MCF 10A (cell line): ENCODE data around the gene HSPBP1. TPM values are rescaled to one million over a fixed set of nuclear protein-coding genes. Genes with fewer than 3 reads are reported as not detected.

Experiments used
- BruUV-seq: library from RNA; stranded (reverse); fragments of 400-500 nt; replicated peaks from 2 replicates; lab custom pipeline; 2021; lab: Mats Ljungman, UMichigan
- CTCF ChIA-PET: fragments of 300-600 bp; sonication (Branson Sonifier 250); formaldehyde crosslinking; extraction: SDS; loops from one replicate; lab custom pipeline; 2021; ENCODE audit warnings: antibody characterized with exemption, inconsistent platforms; lab: Yijun Ruan, JAX
- POLR2A ChIA-PET: fragments of 300-600, 350-650 bp; sonication (Branson Sonifier 250); formaldehyde crosslinking; extraction: SDS; loops from one replicate; lab custom pipeline; 2020; ENCODE audit warnings: antibody characterized with exemption, inconsistent platforms; lab: Yijun Ruan, JAX
- DNase-seq: peaks from one replicate; pipeline ENCODE4 v3.0.0-alpha.2; 2018; ENCODE audit not compliant: unreplicated experiment
- H3K27ac Mint-ChIP-seq: one replicate; pipeline ENCODE4 v1.8.0; 2022; ENCODE audit warnings: mild to moderate bottlenecking, low read depth, mixed read lengths; ENCODE audit not compliant: unreplicated experiment
- H3K27me3 Mint-ChIP-seq: one replicate; pipeline ENCODE4 v1.8.0; 2022; ENCODE audit warnings: mixed read lengths; ENCODE audit not compliant: insufficient read depth, unreplicated experiment
- H3K36me3 Mint-ChIP-seq: one replicate; pipeline ENCODE4 v1.8.0; 2022; ENCODE audit warnings: mild to moderate bottlenecking, moderate library complexity, mixed read lengths; ENCODE audit not compliant: insufficient read depth, unreplicated experiment
- H3K4me1 Mint-ChIP-seq: one replicate; pipeline ENCODE4 v1.8.0; 2022; ENCODE audit warnings: mixed read lengths; ENCODE audit not compliant: insufficient read depth, unreplicated experiment
- H3K4me3 Mint-ChIP-seq: one replicate; pipeline ENCODE4 v1.8.0; 2022; ENCODE audit warnings: mild to moderate bottlenecking, moderate library complexity, mixed read lengths; ENCODE audit not compliant: unreplicated experiment
- H3K9me3 Mint-ChIP-seq: one replicate; pipeline ENCODE4 v1.8.0; 2022; ENCODE audit warnings: mixed read lengths; ENCODE audit not compliant: unreplicated experiment
- CTCF ChIP-seq: fragments of 200-600 bp; IDR thresholded peaks from one replicate; pipeline ENCODE4 v1.8.0; 2022; ENCODE audit warnings: antibody characterized with exemption, mild to moderate bottlenecking; ENCODE audit not compliant: unreplicated experiment
- intact Hi-C: fragments of 100-400 bp; cut with micrococcal nuclease; formaldehyde crosslinking; loops from 2 replicates; pipeline ENCODE4 v1.14.1; 2022
- total RNA-seq: library from RNA; stranded (reverse); gene quantifications from 2 replicates; pipeline ENCODE4 v1.2.3, GENCODE V29; 2022

HSPBP1 gene
- total RNA-seq, 1 experiment from 2014 or later = 53.1 TPM

- peaks cover 1% of the 10 kb centered on the region for H3K36me3 Mint-ChIP-seq
- TF ChIP-seq CTCF = no peak
- DNase-seq = no peak
- ChIA-PET CTCF (interaction anchor here (0.6 to 7.6 kb wide), 5 partner anchors 19 to 226 kb away, joined by 3 to 58 read pairs (median 5); no protein-coding TSS in a partner anchor), POLR2A (interaction anchor here (1.5 kb wide), 1 partner anchor 19 kb away, joined by 4 read pairs; the partner anchor contains the start of gene KMT5C)
- peaks cover 6% of the 10 kb centered on the region for H3K4me1 Mint-ChIP-seq
- H3K27ac Mint-ChIP-seq = no peak overlapping the region
- H3K9me3 Mint-ChIP-seq = no peaks in the 10 kb centered on the region
- no peak overlapping the region for H3K4me3 Mint-ChIP-seq
- intact Hi-C loops = no loop called here
- BruUV-seq = no TSS peak
- H3K27me3 Mint-ChIP-seq = peaks cover 27% of the 10 kb centered on the region
Observed at GRCh38 chr19:55320844-55321419, 41.0 kb upstream of the HSPBP1 start.

- no TSS peak for BruUV-seq
- intact Hi-C loops = no loop called here
- no peak for DNase-seq
- Mint-ChIP-seq H3K36me3 (no peaks in the 10 kb centered on the region), H3K4me1 (peaks cover 6% of the 10 kb centered on the region), H3K27ac (no peak overlapping the region), H3K9me3 (no peaks in the 10 kb centered on the region), H3K27me3 (peaks cover 27% of the 10 kb centered on the region), H3K4me3 (no peak overlapping the region)
- POLR2A ChIA-PET = no interaction called here
- no peak for TF ChIP-seq CTCF
- CTCF ChIA-PET = interaction anchor here (0.6 to 7.6 kb wide), 3 partner anchors 18 to 225 kb away, joined by 3 to 58 read pairs (median 6); no protein-coding TSS in a partner anchor
Observed at GRCh38 chr19:55319785-55320184, 39.9 kb upstream of the HSPBP1 start.

- intact Hi-C loops = no loop called here
- no peaks in the 10 kb centered on the region for H3K36me3 Mint-ChIP-seq
- no peaks in the 10 kb centered on the region for H3K9me3 Mint-ChIP-seq
- no peak overlapping the region for H3K4me3 Mint-ChIP-seq
- peaks cover 10% of the 10 kb centered on the region for H3K27me3 Mint-ChIP-seq
- BruUV-seq = no TSS peak
- ChIA-PET CTCF (interaction anchor here (0.8 to 7.6 kb wide), 4 partner anchors 15 to 66 kb away, joined by 3 to 58 read pairs (median 4); no protein-coding TSS in a partner anchor), POLR2A (no interaction called here)
- DNase-seq = no peak
- no peaks in the 10 kb centered on the region for H3K4me1 Mint-ChIP-seq
- no peak overlapping the region for H3K27ac Mint-ChIP-seq
- no peak for TF ChIP-seq CTCF
Observed at GRCh38 chr19:55316646-55317045, 36.7 kb upstream of the HSPBP1 start.

GRCh38 chr19:55315956-55316525 is 36.1 kb upstream of the HSPBP1 start:
- Mint-ChIP-seq H3K36me3 (no peaks in the 10 kb centered on the region), H3K27me3 (peaks cover 3% of the 10 kb centered on the region), H3K4me1 (no peaks in the 10 kb centered on the region), H3K4me3 (no peak overlapping the region), H3K27ac (no peak overlapping the region), H3K9me3 (no peaks in the 10 kb centered on the region)
- no peak for DNase-seq
- CTCF ChIA-PET = interaction anchor here (0.9 to 1.3 kb wide), 3 partner anchors 15 to 152 kb away, joined by 3 to 5 read pairs (median 4); no protein-coding TSS in a partner anchor
- POLR2A ChIA-PET = no interaction called here
- intact Hi-C loops = no loop called here
- no TSS peak for BruUV-seq
- TF ChIP-seq CTCF = no peak
